Heart right ventricle (tissue), 16 donors: ENCODE results near the gene TRAPPC6A. TPM values are rescaled to one million over a fixed set of nuclear protein-coding genes. Genes with fewer than 3 reads are reported as not detected.

Source experiments
- ATAC-seq, 8 donors: fragments of 200-7000 bp; cut with Tn5 transposase; one replicate each; pipeline ENCODE4 v1.9.1; 2020; ENCODE audit warnings: mild to moderate bottlenecking in 8 of 8, moderate library complexity in 8 of 8, moderate number of reproducible peaks in 1 of 8
- DNase-seq, 2 donors: peaks; one replicate each; pipeline ENCODE4 v3.0.0-alpha.2; 2020
- H3K27ac ChIP-seq, 10 donors: fragments of 200-600 bp; sonication (generic) in 2 of 10; one replicate each; pipeline versions ENCODE4 v1.5.0 to v1.8.0; 2020 to 2022; ENCODE audit warnings: mild to moderate bottlenecking in 3 of 10
- H3K27me3 ChIP-seq, 7 donors: fragments of 200-600 bp; one replicate each; pipeline ENCODE4 v1.8.0; 2021 to 2022; ENCODE audit warnings: mild to moderate bottlenecking in 2 of 7
- H3K36me3 ChIP-seq, 9 donors: fragments of 200-600 bp; sonication (generic) in 1 of 9; one replicate each; pipeline versions ENCODE4 v1.5.0 to v1.8.0; 2020 to 2022; ENCODE audit warnings: mild to moderate bottlenecking in 2 of 9
- H3K4me1 ChIP-seq, 9 donors: fragments of 200-600 bp; sonication (generic) in 1 of 9; one replicate each; pipeline versions ENCODE4 v1.5.0 to v1.8.0; 2020 to 2022; ENCODE audit warnings: mild to moderate bottlenecking in 4 of 9
- H3K4me3 ChIP-seq, 10 donors: fragments of 200-600 bp; sonication (generic) in 2 of 10; one replicate each; pipeline versions ENCODE4 v1.5.0 to v1.8.0; 2020 to 2022; ENCODE audit warnings: mild to moderate bottlenecking in 7 of 10, moderate library complexity in 2 of 10
- H3K9me3 ChIP-seq, 11 donors: fragments of 200-600 bp in 10 of 11; sonication (generic) in 2 of 11; one replicate each; pipeline versions ENCODE4 v1.5.0 to v1.8.0; 2013 to 2022; ENCODE audit warnings: mild to moderate bottlenecking in 2 of 11, control low read depth in 1 of 11, moderate library complexity in 1 of 11
- CTCF ChIP-seq, 9 donors: fragments of 200-600 bp; sonication (generic) in 2 of 9; IDR thresholded peaks; one replicate each; pipeline versions ENCODE4 v1.5.0 to v1.8.0; 2021 to 2022; ENCODE audit warnings: antibody characterized with exemption in 9 of 9, mild to moderate bottlenecking in 5 of 9, moderate library complexity in 1 of 9
- WGBS, 2 donors: extraction: QIAGEN DNeasy Blood & Tissue Kit; methylation state at CpG; one replicate each; pipeline ENCODE4 v1.1.7; 2013; ENCODE audit warnings: inconsistent platforms in 1 of 2; 5-methylcytosine and 5-hydroxymethylcytosine counted together
- intact Hi-C, 10 donors: fragments of 100-400 bp; cut with DNase I; formaldehyde crosslinking; loops; one replicate each; pipeline versions ENCODE4 v1.11.1 to v1.14.2; 2022
- polyA plus RNA-seq, 2 donors: library from polyadenylated mRNA; stranded (reverse); fragments of 200-250 nt; gene quantifications; one replicate each; pipeline ENCODE4 v1.2.3, GENCODE V29; 2013
- total RNA-seq, 10 donors: library from RNA; stranded (reverse); fragmentation: NEBNext Ultra II Directional in 3 of 10; extraction: Animal tissue kit (Norgen Biotek cat#: 25700) in 3 of 10; gene quantifications; one replicate each; pipeline versions ENCODE4 v1.2.1 to v1.2.4, GENCODE V29; 2021 to 2023
- donor health status: Arrhythmogenic right ventricular cardiomyopathy.
- donor health status: ischemic (EF 13 %, LVEDD 7.1; RV severe dilation, severe dysfunction).
- donor health status: healthy with polysubstance abuse.
- donor health status: DM: no; HTN: yes; CAD: no.
- donor health status: DM: no; HTN: no; CAD: no.
- donor health status: ischemic (EF 25% LVEDD 6.9; RV normal size, moderate dysfunction).
- donor health status: ischemic (EF 25% LVEDD 5.7; RV mildly dilated, moderate dysfunction).
- donor health status: healthy.
- donor health status: DM: yes; HTN: yes; CAD: no.
- donor health status: Ischemic cardiomyopathy.
- donor health status: ischemic (EF 35%, LVEDD 5.7; RV mildly dilated, moderate dysfunction).
- donor health status: nonischemic (EF 11% LVEDD 7.7; RV severe dilation, severe dysfunction).
- donor health status: DM: yes; HTN: yes; CAD: no.
- donor health status: PGD.
- donor health status: ischemic (EF 29% LVEDD 5.4; RV normal size, mild dysfunction).
- donor health status: nonischemic (EF 23%, LVEDD 6.1; RV moderate dilation, normal function).

The TRAPPC6A gene
- total and polyA plus RNA-seq, 12 donors, result 14.3 to 24.9 (median 16.8) TPM

DNA sequence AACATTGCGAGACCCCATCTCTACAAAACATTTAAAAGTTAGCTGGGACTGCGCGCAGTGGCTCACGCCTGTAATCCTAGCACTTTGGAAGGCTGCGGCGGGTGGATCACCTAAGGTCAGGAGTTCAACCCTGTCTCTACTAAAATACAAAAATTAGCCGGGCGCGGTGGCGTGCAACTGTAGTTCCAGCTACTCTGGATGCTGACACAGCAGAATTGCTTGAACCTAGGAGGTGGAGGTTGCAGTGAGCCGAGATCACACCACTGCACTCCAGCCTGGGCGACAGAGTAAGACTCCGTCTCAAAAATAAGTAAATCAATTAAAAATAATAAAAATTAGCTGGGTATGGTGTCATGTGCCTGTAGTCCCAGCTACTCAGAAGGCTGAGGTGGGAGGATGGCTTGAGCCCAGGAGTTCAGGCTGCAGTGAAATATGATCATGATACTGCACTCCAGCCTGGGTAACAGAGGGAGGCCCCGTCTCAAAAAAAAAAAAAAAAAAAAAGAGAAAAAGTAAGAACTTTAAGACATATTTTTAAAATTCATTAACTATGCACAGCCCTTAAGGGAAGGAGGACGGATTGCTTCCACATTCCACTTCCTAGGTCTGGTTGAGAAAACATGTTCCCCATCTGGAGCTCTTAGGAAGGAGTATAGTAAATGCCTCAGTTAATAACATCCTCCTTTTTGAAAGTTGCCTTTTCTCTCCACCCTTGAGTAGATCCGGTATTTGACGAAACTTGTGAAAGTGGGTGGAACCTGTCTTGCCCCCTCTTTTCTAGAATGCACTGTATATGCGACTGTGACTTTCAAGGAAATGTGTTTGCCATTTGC lies 41.1 kb upstream of the TRAPPC6A start:
- Histone ChIP-seq H3K4me3 (no peak overlapping the region), H3K36me3 (peaks cover 0 to 3% (median 0%) of the 10 kb centered on the region in 9 donors), H3K27me3 (peaks cover 0 to 46% (median 27%) of the 10 kb centered on the region in 7 donors), H3K4me1 (peaks cover 0 to 30% (median 12%) of the 10 kb centered on the region in 9 donors), H3K9me3 (no peaks in the 10 kb centered on the region), H3K27ac (no peak overlapping the region)
- 81 to 84% methylated on average over 18 of the region's 18 CpGs for WGBS, 2 donors
- DNase-seq (no peak), ATAC-seq (no peak)
- TF ChIP-seq CTCF (IDR thresholded peaks at IDR 0.05), result no peak
- intact Hi-C loops, result no loop called here

DNA sequence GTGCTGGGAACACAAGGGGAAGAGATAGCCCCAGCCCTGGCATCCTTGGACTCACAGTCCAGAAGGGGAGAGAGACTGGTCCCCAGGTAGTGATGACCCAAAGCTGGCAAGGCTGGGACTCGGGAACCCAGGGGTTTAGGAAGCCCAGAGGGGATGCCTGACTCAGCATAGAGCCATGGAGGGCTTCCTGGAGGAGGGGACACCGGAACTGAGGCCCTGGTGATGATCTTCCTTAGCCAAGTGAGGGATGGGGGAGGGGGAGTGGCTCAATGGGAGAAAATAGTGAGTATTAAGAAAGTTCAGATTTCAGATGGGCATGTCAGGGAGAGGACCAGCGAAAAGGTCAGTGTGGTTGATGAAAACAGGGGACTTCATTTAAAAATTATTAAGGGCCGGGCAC lies 40.4 kb upstream of the TRAPPC6A start:
- H3K4me1 ChIP-seq, result peaks cover 0 to 30% (median 12%) of the 10 kb centered on the region in 9 donors
- 63 to 66% methylated on average over 4 of the region's 4 CpGs for WGBS, 2 donors
- H3K27me3 ChIP-seq, result peaks cover 0 to 46% (median 27%) of the 10 kb centered on the region in 7 donors
- DNase-seq (no peak), ATAC-seq (no peak)
- H3K36me3 ChIP-seq, result peaks cover 0 to 3% (median 0%) of the 10 kb centered on the region in 9 donors
- H3K27ac ChIP-seq, result no peak overlapping the region
- no peak for TF ChIP-seq CTCF (IDR thresholded peaks at IDR 0.05)
- intact Hi-C loops, result no loop called here
- no peak overlapping the region for H3K4me3 ChIP-seq
- H3K9me3 ChIP-seq, result no peaks in the 10 kb centered on the region

- intact Hi-C loops, result no loop called here
- H3K4me1 ChIP-seq, result peaks cover 0 to 34% (median 12%) of the 10 kb centered on the region in 9 donors
- TF ChIP-seq CTCF (IDR thresholded peaks at IDR 0.05), result no peak
- no peak for DNase-seq
- H3K27me3 ChIP-seq, result peaks cover 0 to 46% (median 27%) of the 10 kb centered on the region in 7 donors
- no peak for ATAC-seq
- peaks cover 0 to 3% (median 0%) of the 10 kb centered on the region in 9 donors for H3K36me3 ChIP-seq
- WGBS, 2 donors, result 48 to 56% methylated on average over 14 of the region's 14 CpGs
- no peak overlapping the region for H3K4me3 ChIP-seq
- no peaks in the 10 kb centered on the region for H3K9me3 ChIP-seq
- H3K27ac ChIP-seq, result no peak overlapping the region
Observed at GRCh38 chr19:45217957-45218334, 39.9 kb upstream of the TRAPPC6A start.

DNA sequence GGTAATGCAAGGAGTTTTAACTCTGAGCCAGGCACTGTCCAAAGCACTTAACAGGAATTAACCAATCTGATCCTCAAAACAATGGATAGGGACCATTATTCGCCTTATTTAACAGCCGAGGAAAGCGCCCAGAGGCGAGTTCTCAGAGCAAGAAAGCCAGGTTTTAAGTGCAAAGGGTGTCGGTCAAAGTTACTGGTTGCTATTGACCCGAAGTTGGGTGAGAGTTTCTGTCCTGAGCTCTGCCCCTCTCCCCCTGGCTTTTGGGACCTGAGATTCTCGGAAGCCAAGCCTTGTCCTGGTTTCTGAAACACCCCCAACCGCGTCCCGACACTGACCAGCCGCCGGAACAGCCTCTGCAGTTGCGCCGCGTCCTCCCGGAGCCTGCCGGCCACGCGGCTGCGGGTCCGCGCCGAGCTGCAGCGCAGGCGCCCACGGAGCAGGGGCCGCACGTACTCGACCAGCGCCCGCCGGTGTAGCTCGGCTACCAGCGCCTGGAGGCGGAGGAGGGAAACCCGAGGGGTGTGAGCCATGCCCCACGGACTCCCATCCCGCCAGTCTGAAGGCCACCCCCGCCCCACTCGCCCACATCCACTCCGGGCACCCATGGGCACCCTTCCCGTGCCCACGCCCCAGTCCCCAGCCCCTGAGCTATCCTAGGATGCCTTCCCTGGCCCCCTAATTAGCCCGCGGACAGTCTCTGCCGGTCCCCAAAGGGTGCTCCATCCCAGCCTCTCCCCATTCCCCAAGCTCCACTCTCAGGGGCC lies 39.3 kb upstream of the TRAPPC6A start:
- no peak for DNase-seq
- Histone ChIP-seq H3K9me3 (no peaks in the 10 kb centered on the region), H3K4me1 (peaks cover 0 to 40% (median 12%) of the 10 kb centered on the region in 9 donors), H3K27ac (no peak overlapping the region), H3K4me3 (no peak overlapping the region), H3K27me3 (peaks cover 0 to 46% (median 27%) of the 10 kb centered on the region in 7 donors), H3K36me3 (peaks cover 0 to under 1% (median 0%) of the 10 kb centered on the region in 9 donors)
- ATAC-seq, result no peak
- intact Hi-C loops, result no loop called here
- TF ChIP-seq CTCF (IDR thresholded peaks at IDR 0.05), result no peak
- 40 to 51% methylated on average over 46 of the region's 46 CpGs for WGBS, 2 donors
